CD4-positive, alpha-beta T cell (primary cell): ENCODE measurements around the gene TENM4. TPM values are rescaled to one million over a fixed set of nuclear protein-coding genes. Genes with fewer than 3 reads are reported as not detected.
A peak's percentile ranks its signal among the peaks of the same experiment; 100 is the strongest.

Experiments
- ATAC-seq: fragments of 200-7000 bp; cut with Tn5 transposase; one replicate; pipeline ENCODE4 v1.10.0; 2022; ENCODE audit warnings: mild to moderate bottlenecking; ENCODE audit not compliant: poor library complexity
- CTCF ChIA-PET: fragments of 350-600 bp; sonication (Branson Sonifier 250); formaldehyde crosslinking; loops from one replicate; lab custom pipeline; 2021; ENCODE audit warnings: antibody characterized with exemption, inconsistent platforms; lab: Charles Lee
- POLR2A ChIA-PET: fragments of 350-600 bp; sonication (Branson Sonifier 250); formaldehyde crosslinking; loops from one replicate; lab custom pipeline; 2021; ENCODE audit warnings: antibody characterized with exemption, inconsistent platforms; lab: Charles Lee
- DNase-seq, 14 experiments: peaks; one replicate each; pipeline ENCODE4 v3.0.0-alpha.2; 2013 to 2020; ENCODE audit warnings: mixed read lengths in 2 of 14
- H3K27ac ChIP-seq, 2 donors: one replicate each; pipeline versions ENCODE4 v1.5.1 to v1.7.0; 2013; ENCODE audit warnings: low read length in 2 of 2, low read depth in 1 of 2, mild to moderate bottlenecking in 1 of 2
- H3K27me3 ChIP-seq, 2 experiments: 1 replicate in 1 of 2; 2 replicates in 1 of 2; pipeline versions ENCODE4 v1.6.1 to v1.7.0; 2013; ENCODE audit warnings: low read length in 2 of 2, control low read depth in 1 of 2, mild to moderate bottlenecking in 1 of 2, moderate library complexity in 1 of 2; ENCODE audit not compliant: insufficient read depth in 2 of 2, control insufficient read depth in 1 of 2
- H3K36me3 ChIP-seq: one replicate; pipeline ENCODE4 v1.6.1; 2013; ENCODE audit warnings: low read length, control low read depth; ENCODE audit not compliant: insufficient read depth
- H3K4me1 ChIP-seq: one replicate; pipeline ENCODE4 v1.6.1; 2013; ENCODE audit warnings: low read length, control low read depth; ENCODE audit not compliant: insufficient read depth
- H3K4me3 ChIP-seq: one replicate; pipeline ENCODE4 v1.5.1; 2013; ENCODE audit warnings: mild to moderate bottlenecking, low read length, moderate library complexity
- H3K9me3 ChIP-seq, 2 experiments: 1 replicate in 1 of 2; 2 replicates in 1 of 2; pipeline versions ENCODE4 v1.6.1 to v1.7.0; 2013; ENCODE audit warnings: low read length in 2 of 2, mild to moderate bottlenecking in 2 of 2, control low read depth in 1 of 2, moderate library complexity in 1 of 2; ENCODE audit not compliant: control insufficient read depth in 1 of 2, insufficient read depth in 1 of 2
- H3K27ac Mint-ChIP-seq: one replicate; pipeline ENCODE4 v1.8.0; 2020; ENCODE audit warnings: mixed read lengths
- H3K27me3 Mint-ChIP-seq: one replicate; pipeline ENCODE4 v1.8.0; 2021; ENCODE audit warnings: mixed read lengths
- H3K36me3 Mint-ChIP-seq: one replicate; pipeline ENCODE4 v1.8.0; 2021; ENCODE audit warnings: low read depth, mixed read lengths
- H3K4me1 Mint-ChIP-seq: one replicate; pipeline ENCODE4 v1.8.0; 2021; ENCODE audit warnings: low read depth, mixed read lengths
- H3K4me3 Mint-ChIP-seq: one replicate; pipeline ENCODE4 v1.8.0; 2020; ENCODE audit warnings: mild to moderate bottlenecking, mixed read lengths
- H3K9me3 Mint-ChIP-seq: one replicate; pipeline ENCODE4 v1.8.0; 2020; ENCODE audit warnings: mixed read lengths
- intact Hi-C, 2 experiments: fragments of 100-400 bp; cut with DNase I in 1 of 2; cut with micrococcal nuclease in 1 of 2; formaldehyde crosslinking; loops; one replicate each; pipeline versions ENCODE4 v1.15.1 to v1.9.0; 2023 to 2025; cut with DNase I, micrococcal nuclease
- polyA plus RNA-seq, 2 donors: library from polyadenylated mRNA; unstranded; fragments of 120-200 nt; gene quantifications; one replicate each; pipeline ENCODE4 v1.2.1, GENCODE V29; 2013
- total RNA-seq, 174 experiments: library from RNA in 2 of 174; stranded (reverse) in 2 of 174; gene quantifications; one replicate each; pipeline ENCODE4 v1.2.3 and lab custom pipeline; 2021 to 2026
- TF ChIP-seq, protein P1 (sequence below): fragments of 200-600 bp; IDR thresholded peaks from one replicate; pipeline ENCODE4 v1.8.0; 2022; ENCODE audit warnings: antibody characterized with exemption, mild to moderate bottlenecking

TENM4 gene
- total RNA-seq (under 1 TPM; 0.22 to 0.31 TPM), total RNA-seq (lab: John Stamatoyannopoulos, UW) (0 to 0.24 (median 0) reads per million in 172 experiments)
- polyA plus RNA-seq (2013, experiment 1 of 2) = 0.01 TPM
- 0.23 TPM for polyA plus RNA-seq (2013, experiment 2 of 2)

DNA sequence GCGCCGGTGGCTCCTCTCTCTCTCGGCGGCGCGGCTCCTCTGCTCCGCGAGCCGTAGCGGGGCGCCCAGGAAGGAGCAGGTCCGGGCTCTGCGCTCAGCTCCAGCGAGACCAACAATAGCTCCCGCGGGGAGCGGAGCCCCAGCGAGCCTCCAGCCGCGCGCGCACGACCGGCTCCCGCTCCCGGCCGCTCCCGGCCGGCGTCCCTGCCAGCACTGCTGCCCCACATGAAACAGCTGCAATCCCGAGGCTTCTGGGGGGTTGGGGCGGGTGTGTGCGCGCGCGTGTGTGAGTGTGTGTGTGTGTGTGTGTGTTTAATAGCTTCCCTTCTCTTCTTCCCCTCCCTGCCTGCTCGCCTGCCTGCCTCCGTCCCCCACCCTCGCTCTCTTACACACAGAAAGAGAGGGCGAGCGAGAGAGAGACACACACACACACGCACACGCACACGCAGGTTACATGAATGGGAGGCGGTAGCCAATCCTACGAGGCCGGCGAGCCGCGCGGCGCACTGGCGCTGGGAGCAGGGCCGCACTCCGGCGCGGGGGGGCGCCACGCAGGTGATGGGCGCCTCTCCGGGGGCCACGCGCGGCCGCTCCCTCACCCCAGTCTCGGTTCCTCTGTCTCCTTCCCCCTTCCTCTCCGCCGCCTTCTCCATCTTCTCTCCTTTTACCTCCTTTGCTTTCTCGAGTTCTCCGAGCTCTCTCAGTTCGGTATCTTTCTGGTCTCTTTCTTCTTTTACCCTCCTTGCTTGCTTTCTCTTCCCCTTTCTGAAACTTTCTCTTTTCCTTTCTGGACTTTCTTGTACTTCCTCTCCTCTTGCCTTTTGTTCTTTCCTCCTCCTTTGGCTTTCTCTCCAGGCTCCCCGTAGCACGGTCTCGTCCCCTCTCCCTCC lies at the start of gene TENM4:
TENM4 (minus strand) TSS at position 460 of the 890 bp plus-strand sequence. CDS start 371,086 bp downstream, outside the sequence.
- TF ChIP-seq, protein P1, sequence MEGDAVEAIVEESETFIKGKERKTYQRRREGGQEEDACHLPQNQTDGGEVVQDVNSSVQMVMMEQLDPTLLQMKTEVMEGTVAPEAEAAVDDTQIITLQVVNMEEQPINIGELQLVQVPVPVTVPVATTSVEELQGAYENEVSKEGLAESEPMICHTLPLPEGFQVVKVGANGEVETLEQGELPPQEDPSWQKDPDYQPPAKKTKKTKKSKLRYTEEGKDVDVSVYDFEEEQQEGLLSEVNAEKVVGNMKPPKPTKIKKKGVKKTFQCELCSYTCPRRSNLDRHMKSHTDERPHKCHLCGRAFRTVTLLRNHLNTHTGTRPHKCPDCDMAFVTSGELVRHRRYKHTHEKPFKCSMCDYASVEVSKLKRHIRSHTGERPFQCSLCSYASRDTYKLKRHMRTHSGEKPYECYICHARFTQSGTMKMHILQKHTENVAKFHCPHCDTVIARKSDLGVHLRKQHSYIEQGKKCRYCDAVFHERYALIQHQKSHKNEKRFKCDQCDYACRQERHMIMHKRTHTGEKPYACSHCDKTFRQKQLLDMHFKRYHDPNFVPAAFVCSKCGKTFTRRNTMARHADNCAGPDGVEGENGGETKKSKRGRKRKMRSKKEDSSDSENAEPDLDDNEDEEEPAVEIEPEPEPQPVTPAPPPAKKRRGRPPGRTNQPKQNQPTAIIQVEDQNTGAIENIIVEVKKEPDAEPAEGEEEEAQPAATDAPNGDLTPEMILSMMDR = no peak
- intact Hi-C loops = no loop called here
- ATAC-seq = no peak
- no peak within 1 kb of the TSS for H3K27ac ChIP-seq
- Mint-ChIP-seq H3K36me3 (no peaks in the 10 kb centered on the region), H3K9me3 (peaks cover 2% of the 10 kb centered on the region), H3K27me3 (peaks cover 81% of the 10 kb centered on the region), H3K4me1 (peaks cover 7% of the 10 kb centered on the region), H3K4me3 (peak within 1 kb of the TSS; percentile 51), H3K27ac (no peak within 1 kb of the TSS)
- H3K36me3 ChIP-seq = no peaks in the 10 kb centered on the region
- H3K27me3 ChIP-seq = peaks cover 44 to 72% of the 10 kb centered on the region in 2 experiments
- peak in 2 of 14 experiments; percentile 23 to 29 for DNase-seq
- H3K4me1 ChIP-seq = peaks cover 5% of the 10 kb centered on the region
- CTCF ChIA-PET = no interaction called here
- POLR2A ChIA-PET = no interaction called here
- no peak within 1 kb of the TSS for H3K4me3 ChIP-seq
- H3K9me3 ChIP-seq = peaks cover 0 to 34% of the 10 kb centered on the region in 2 experiments

DNA sequence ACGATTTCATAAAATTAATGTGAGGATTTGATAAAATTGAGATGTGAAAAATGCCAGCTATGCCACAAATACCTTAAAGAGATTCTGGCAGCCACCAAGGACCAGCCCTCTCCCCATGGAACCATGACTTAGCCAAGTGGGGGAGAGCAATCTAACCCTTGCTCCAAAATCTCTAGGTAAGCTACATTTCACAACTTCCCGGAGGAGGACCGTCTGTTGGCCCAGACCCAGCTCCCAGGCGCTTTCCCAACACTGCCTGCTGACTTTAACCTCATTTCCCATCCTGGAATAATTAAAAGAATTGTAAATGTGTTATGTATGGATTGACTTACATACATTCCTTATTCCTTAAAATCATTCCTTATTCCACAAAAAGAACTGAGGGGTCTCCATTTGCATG lies 47.5 kb upstream of the TENM4 start:
- no peaks in the 10 kb centered on the region for H3K27me3 Mint-ChIP-seq
- H3K4me1 Mint-ChIP-seq = peaks cover 6% of the 10 kb centered on the region
- no peaks in the 10 kb centered on the region for H3K36me3 Mint-ChIP-seq
- Histone ChIP-seq H3K9me3 (peaks cover 0 to under 1% of the 10 kb centered on the region in 2 experiments), H3K4me1 (no peaks in the 10 kb centered on the region), H3K36me3 (no peaks in the 10 kb centered on the region), H3K27me3 (peaks cover 0 to 3% of the 10 kb centered on the region in 2 experiments), H3K27ac (no peak overlapping the region), H3K4me3 (no peak overlapping the region)
- no peak for DNase-seq
- TF ChIP-seq, protein P1 = no peak
- ChIA-PET CTCF (no interaction called here), POLR2A (no interaction called here)
- no peak for ATAC-seq
- no peak overlapping the region for H3K4me3 Mint-ChIP-seq
- intact Hi-C loops = no loop called here
- no peaks in the 10 kb centered on the region for H3K9me3 Mint-ChIP-seq
- no peak overlapping the region for H3K27ac Mint-ChIP-seq

DNA sequence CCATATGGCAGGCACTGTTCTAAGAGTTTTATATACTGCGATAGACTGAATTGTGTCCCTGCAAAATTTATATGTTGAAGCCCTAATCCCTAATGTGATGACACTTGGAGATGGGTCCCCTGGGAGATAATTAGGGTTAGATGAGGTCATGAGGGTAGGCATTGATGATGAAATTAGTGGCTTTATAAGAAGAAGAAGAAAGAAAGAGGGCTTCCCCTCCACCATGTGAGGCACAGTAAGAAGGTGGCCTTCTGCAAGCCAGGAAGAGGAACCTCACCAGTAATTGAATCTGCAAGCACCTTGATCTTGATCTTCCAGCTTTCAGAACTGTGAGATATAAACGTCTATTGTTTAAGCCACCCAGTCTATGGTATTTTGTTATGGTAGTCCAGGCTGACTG lies 46.6 kb upstream of the TENM4 start:
- intact Hi-C loops = no loop called here
- Histone ChIP-seq H3K36me3 (no peaks in the 10 kb centered on the region), H3K27ac (no peak overlapping the region), H3K27me3 (peaks cover 0 to 3% of the 10 kb centered on the region in 2 experiments), H3K4me1 (no peaks in the 10 kb centered on the region), H3K9me3 (no peaks in the 10 kb centered on the region), H3K4me3 (no peak overlapping the region)
- Mint-ChIP-seq H3K27me3 (no peaks in the 10 kb centered on the region), H3K4me3 (no peak overlapping the region), H3K9me3 (no peaks in the 10 kb centered on the region), H3K27ac (no peak overlapping the region), H3K4me1 (peaks cover 6% of the 10 kb centered on the region), H3K36me3 (no peaks in the 10 kb centered on the region)
- ChIA-PET POLR2A (no interaction called here), CTCF (no interaction called here)
- TF ChIP-seq, protein P1 = no peak
- DNase-seq (no peak), ATAC-seq (no peak)
